A673 (cell line): Measurements from ENCODE around the gene ZMYND8.

Experiments used
- CTCF ChIP-seq: fragments of 300-800, 200-600 bp; sonication (generic); conservative IDR thresholded peaks from 2 replicates; pipeline ENCODE4 v1.5.1; 2017; ENCODE audit warnings: low read depth, mild to moderate bottlenecking, antibody characterized with exemption, low read length, moderate library complexity, mixed read lengths
- EZH2 ChIP-seq: fragments of 200-600 bp; sonication (generic); IDR thresholded peaks from 2 replicates; pipeline ENCODE4 v1.6.1; 2017; ENCODE audit warnings: borderline replicate concordance, low read depth, mild to moderate bottlenecking, mixed read lengths, antibody characterized with exemption, low read length; ENCODE audit not compliant: poor library complexity, severe bottlenecking

- TF ChIP-seq CTCF (no peak), EZH2 (no peak)
Measured at GRCh38 chr20:47370214-47370613, 13.7 kb upstream of the ZMYND8 start.
